CD4-positive, alpha-beta T cell treated with Interferon alpha-2 for 1 hour (primary cell): ENCODE data around the gene KLHDC10.
A peak's percentile ranks its signal among the peaks of the same experiment; 100 is the strongest.
"Not testable (repeated sequence)": the region's sequence is repeated elsewhere in the genome, so short reads cannot be mapped to it uniquely, and the experiment has no call there.

ENCODE experiments used
- DNase-seq, 2 donors: peaks; one replicate each; pipeline ENCODE4 v3.0.0-alpha.2; 2020 to 2022

The KLHDC10 gene

GRCh38 chr7:130079846-130080394, 9.6 kb downstream of the KLHDC10 start:
- DNase-seq = no peak

- DNase-seq = not testable (repeated sequence)
Observed at GRCh38 chr7:130083497-130083896, 13.2 kb downstream of the KLHDC10 start.

- peak in 1 of 2 donors; percentile 36 for DNase-seq
Observed at GRCh38 chr7:130084037-130084875, 13.9 kb downstream of the KLHDC10 start.

DNA sequence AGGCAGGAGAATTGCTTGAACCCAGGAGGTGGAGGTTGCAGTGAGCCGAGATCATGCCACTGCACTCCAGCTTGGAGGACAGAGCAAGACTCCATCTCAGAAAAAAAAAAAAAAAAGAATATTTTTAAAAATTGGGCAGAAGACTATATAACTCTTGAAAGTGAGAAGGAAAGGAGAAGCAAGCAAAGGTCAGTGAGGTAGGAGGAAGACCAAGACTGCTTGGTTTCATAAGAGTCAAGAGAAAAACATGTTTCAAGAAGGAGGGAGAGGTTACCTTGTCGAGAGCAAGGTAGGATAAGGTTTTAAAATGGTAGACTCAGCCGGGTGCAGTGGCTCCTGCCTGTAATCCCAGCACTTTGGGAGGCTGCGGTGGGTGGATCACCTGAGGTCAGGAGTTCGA, 14.9 kb downstream of the KLHDC10 start:
- DNase-seq = not testable (repeated sequence)

GRCh38 chr7:130086938-130087337, 16.6 kb downstream of the KLHDC10 start:
- DNase-seq = no peak

- DNase-seq = no peak
Observed at GRCh38 chr7:130087364-130087763, 17.0 kb downstream of the KLHDC10 start.

DNA sequence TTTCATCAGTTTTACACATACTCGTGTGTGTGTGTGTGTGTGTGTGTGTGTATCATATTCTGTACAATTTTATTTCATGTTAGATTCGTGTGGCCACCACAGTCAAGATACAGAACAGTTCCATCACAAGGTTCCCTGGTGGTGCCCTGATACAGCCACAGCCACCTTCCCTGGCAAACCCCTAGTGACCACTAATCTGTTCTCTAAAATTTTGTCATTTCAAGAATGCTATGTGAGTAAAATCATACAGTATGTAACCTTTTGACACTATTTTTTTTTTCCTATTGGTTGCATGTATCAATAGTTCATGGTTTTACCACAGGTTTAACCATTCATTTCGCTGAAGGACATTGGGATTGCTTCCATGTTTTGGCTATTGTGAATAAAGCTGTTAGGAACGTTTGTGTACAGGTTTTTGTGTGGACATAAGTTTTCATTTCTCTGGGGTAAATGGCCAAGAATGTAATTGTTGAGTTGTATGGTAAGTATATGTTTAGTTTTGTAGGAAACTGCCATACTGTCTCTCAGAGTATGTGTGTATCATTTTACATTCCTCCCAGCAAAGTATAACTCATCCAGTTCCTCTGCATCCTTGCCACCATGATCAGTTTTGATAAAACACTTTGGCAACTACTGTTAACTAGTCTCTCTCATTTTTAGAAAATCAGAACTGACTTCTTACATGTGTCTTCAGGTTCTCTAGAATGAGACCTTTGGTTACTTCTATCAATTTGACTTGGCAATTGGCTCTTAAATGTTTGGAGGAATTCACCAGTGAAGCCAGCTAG, 20.6 kb downstream of the KLHDC10 start:
- no peak for DNase-seq

GRCh38 chr7:130091999-130092398, 21.7 kb downstream of the KLHDC10 start:
- DNase-seq = no peak

GRCh38 chr7:130092598-130092997, 22.3 kb downstream of the KLHDC10 start:
- DNase-seq = no peak

GRCh38 chr7:130095812-130096211, 25.5 kb downstream of the KLHDC10 start:
- no peak for DNase-seq

GRCh38 chr7:130096243-130096827, 26.0 kb downstream of the KLHDC10 start:
- DNase-seq = no peak

GRCh38 chr7:130099331-130099730, 29.0 kb downstream of the KLHDC10 start:
- DNase-seq = no peak

DNA sequence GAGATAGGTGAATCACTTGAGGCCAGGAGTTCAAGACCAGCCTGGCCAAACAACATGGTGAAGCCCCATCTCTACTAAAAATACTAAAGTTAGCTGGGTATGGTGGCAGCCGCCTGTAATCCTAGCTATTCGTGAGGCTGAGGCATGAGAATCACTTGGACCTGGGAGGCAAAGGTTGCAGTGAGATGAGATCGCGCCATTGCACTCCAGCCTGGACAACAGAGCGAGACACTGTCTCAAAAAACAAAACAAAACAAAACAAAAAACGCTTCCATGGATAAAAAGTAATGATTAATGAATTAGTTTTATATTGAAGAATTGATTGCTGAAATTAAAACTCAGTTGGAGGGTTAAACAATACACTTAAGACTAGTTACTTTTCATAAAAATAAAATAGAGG, 32.3 kb downstream of the KLHDC10 start:
- DNase-seq = no peak

GRCh38 chr7:130107949-130108674, 37.8 kb downstream of the KLHDC10 start:
- DNase-seq = no peak

- DNase-seq = no peak
Observed at GRCh38 chr7:130108809-130109208, 38.5 kb downstream of the KLHDC10 start.

DNA sequence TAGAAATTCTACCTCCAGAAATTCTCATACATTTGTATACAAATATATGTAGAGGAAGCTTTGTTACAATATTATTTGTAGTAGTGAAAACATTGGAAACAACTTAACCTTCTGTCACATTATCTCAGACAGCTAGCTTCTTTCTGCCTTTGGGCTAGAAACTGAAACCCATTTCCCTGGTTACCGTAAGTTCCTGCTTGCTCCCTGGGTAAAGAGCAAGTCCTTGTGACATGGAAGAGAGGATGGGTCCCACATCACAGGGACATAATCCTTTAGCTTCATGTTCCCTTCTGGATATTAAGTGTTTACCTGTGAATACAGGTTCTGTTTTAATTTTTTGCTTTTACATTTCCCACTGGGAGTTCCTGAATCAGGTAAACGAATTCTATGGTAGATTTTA, 41.8 kb downstream of the KLHDC10 start:
- no peak for DNase-seq

GRCh38 chr7:130112662-130113425, 42.5 kb downstream of the KLHDC10 start:
- DNase-seq = no peak

GRCh38 chr7:130113426-130113805, 43.1 kb downstream of the KLHDC10 start:
- not testable (repeated sequence) for DNase-seq

DNA sequence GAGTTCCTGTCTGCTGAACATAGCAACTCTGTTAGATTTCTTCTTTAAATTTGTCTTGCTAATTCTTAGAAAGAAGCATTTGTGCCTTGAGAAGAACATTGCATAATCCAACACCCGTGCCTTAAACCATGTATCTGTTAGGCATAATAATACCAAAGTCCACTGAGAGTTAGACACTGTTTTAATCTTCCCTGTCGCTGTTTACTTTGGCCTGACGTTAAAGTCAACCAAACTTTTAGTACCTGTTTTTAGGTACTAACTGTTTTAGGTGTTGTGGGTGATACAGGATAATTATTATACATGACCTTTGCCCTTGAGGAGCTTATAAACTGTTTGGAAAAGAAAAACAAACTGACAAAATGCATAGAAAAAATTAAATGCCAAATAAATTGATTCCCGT, 43.6 kb downstream of the KLHDC10 start:
- no peak for DNase-seq

GRCh38 chr7:130114374-130114773, 44.0 kb downstream of the KLHDC10 start:
- DNase-seq = no peak

DNA sequence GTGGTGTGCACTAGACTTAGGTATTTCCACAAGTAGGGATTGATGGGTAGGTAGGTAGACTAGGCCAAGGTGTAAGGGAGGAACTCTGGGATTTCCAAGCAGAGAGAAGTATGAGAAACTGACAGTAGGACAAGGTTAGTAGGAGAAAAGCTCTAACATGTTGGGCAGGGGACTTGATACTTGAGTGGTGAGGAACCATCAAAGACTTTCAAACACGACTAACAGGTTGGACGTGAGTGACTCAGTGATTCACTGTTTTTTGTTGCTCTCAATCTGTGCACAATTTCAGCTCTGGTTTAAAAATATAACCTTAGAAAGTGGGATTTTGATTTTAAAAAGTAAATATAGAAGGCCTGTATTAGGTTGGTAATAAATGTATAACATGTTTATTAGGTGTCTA, 44.4 kb downstream of the KLHDC10 start:
- no peak for DNase-seq

GRCh38 chr7:130118294-130118693, 48.0 kb downstream of the KLHDC10 start:
- no peak for DNase-seq
